SK-N-SH treated with all-trans-retinoic acid at 6 μM for 48 hours (cell line): ENCODE measurements around the gene PLCE1.
"Not testable (repeated sequence)": the region's sequence is repeated elsewhere in the genome, so short reads cannot be mapped to it uniquely, and the experiment has no call there.

Source experiments
- ATAC-seq: fragments of 200-7000 bp; cut with Tn5 transposase; 3 replicates; pipeline ENCODE4 v1.9.1; 2020; ENCODE audit warnings: mild to moderate bottlenecking, moderate library complexity
- ARNTL ChIP-seq: fragments of 450-650 bp; formaldehyde crosslinking; IDR thresholded peaks from 2 replicates; pipeline ENCODE4 v1.5.0; 2020; ENCODE audit warnings: low read depth, mild to moderate bottlenecking, moderate library complexity, borderline replicate concordance
- CSRNP3 ChIP-seq: fragments of 250-450 bp; sonication (Bioruptor Pico); IDR thresholded peaks from 2 replicates; pipeline ENCODE4 v1.5.1; 2021; ENCODE audit warnings: mild to moderate bottlenecking, moderate library complexity
- GLIS3 ChIP-seq: fragments of 250-450 bp; sonication (Bioruptor Pico); IDR thresholded peaks from 2 replicates; pipeline ENCODE4 v1.5.0; 2020; ENCODE audit warnings: mild to moderate bottlenecking, moderate library complexity
- ISL1 ChIP-seq: fragments of 250-450 bp; sonication (Bioruptor Pico); IDR thresholded peaks from 2 replicates; pipeline ENCODE4 v2.1.2; 2022; ENCODE audit warnings: mild to moderate bottlenecking, moderate library complexity
- PATZ1 ChIP-seq: fragments of 250-450 bp; sonication (Bioruptor Pico); IDR thresholded peaks from 2 replicates; pipeline ENCODE4 v1.8.0; 2020; ENCODE audit warnings: mild to moderate bottlenecking, moderate library complexity, borderline replicate concordance
- POU6F1 ChIP-seq: fragments of 250-450 bp; sonication (Bioruptor Pico); IDR thresholded peaks from 2 replicates; pipeline ENCODE4 v1.8.0; 2021; ENCODE audit warnings: low read depth, mild to moderate bottlenecking, moderate library complexity, borderline replicate concordance
- PPARA ChIP-seq: fragments of 250-450 bp; sonication (Bioruptor Pico); IDR thresholded peaks from 2 replicates; pipeline ENCODE4 v1.5.0; 2020; ENCODE audit warnings: mild to moderate bottlenecking, borderline replicate concordance
- RARB ChIP-seq: fragments of 250-450 bp; sonication (Bioruptor Pico); IDR thresholded peaks from 2 replicates; pipeline ENCODE4 v1.8.0; 2021; ENCODE audit warnings: mild to moderate bottlenecking, moderate library complexity
- SNAI2 ChIP-seq: fragments of 250-450 bp; sonication (Bioruptor Pico); IDR thresholded peaks from 2 replicates; pipeline ENCODE4 v1.5.0; 2020; ENCODE audit warnings: mild to moderate bottlenecking, moderate library complexity
- TOX ChIP-seq: fragments of 250-450 bp; sonication (Bioruptor Pico); IDR thresholded peaks from 2 replicates; pipeline ENCODE4 v1.8.0; 2021; ENCODE audit warnings: mild to moderate bottlenecking, moderate library complexity, borderline replicate concordance
- ZFP3 ChIP-seq: fragments of 250-450 bp; sonication (Bioruptor Pico); IDR thresholded peaks from 2 replicates; pipeline ENCODE4 v1.5.0; 2020; ENCODE audit warnings: mild to moderate bottlenecking, moderate library complexity
- ZFP30 ChIP-seq: fragments of 450-650 bp; formaldehyde crosslinking; IDR thresholded peaks from 2 replicates; pipeline ENCODE4 v1.5.0; 2022; ENCODE audit warnings: mild to moderate bottlenecking, moderate library complexity
- ZNF8 ChIP-seq: fragments of 450-650 bp; formaldehyde crosslinking; IDR thresholded peaks from 2 replicates; pipeline ENCODE4 v1.5.0; 2020; ENCODE audit warnings: mild to moderate bottlenecking, moderate library complexity
- TF ChIP-seq, protein P1 (sequence below): fragments of 250-450 bp; sonication (Bioruptor Pico); IDR thresholded peaks from 2 replicates; pipeline ENCODE4 v1.5.0; 2020; ENCODE audit warnings: mild to moderate bottlenecking, moderate library complexity

Gene PLCE1

GRCh38 chr10:93967756-93968155, 26.0 kb upstream of the PLCE1 start (continued):
- TF ChIP-seq CSRNP3 (CRISPR knock-in tag) (no peak), ZFP30 (CRISPR knock-in tag) (no peak), RARB (CRISPR knock-in tag) (no peak), ZNF8 (CRISPR knock-in tag) (no peak), SNAI2 (CRISPR knock-in tag) (no peak)
- TF ChIP-seq, protein P1, sequence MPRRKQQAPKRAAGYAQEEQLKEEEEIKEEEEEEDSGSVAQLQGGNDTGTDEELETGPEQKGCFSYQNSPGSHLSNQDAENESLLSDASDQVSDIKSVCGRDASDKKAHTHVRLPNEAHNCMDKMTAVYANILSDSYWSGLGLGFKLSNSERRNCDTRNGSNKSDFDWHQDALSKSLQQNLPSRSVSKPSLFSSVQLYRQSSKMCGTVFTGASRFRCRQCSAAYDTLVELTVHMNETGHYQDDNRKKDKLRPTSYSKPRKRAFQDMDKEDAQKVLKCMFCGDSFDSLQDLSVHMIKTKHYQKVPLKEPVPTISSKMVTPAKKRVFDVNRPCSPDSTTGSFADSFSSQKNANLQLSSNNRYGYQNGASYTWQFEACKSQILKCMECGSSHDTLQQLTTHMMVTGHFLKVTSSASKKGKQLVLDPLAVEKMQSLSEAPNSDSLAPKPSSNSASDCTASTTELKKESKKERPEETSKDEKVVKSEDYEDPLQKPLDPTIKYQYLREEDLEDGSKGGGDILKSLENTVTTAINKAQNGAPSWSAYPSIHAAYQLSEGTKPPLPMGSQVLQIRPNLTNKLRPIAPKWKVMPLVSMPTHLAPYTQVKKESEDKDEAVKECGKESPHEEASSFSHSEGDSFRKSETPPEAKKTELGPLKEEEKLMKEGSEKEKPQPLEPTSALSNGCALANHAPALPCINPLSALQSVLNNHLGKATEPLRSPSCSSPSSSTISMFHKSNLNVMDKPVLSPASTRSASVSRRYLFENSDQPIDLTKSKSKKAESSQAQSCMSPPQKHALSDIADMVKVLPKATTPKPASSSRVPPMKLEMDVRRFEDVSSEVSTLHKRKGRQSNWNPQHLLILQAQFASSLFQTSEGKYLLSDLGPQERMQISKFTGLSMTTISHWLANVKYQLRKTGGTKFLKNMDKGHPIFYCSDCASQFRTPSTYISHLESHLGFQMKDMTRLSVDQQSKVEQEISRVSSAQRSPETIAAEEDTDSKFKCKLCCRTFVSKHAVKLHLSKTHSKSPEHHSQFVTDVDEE (CRISPR knock-in tag) = no peak
- TF ChIP-seq, all 23 proteins: peak for 0

- TF ChIP-seq TOX (CRISPR knock-in tag) = no peak
- no peak for TF ChIP-seq PATZ1
- TF ChIP-seq ARNTL (CRISPR knock-in tag) = no peak
- no peak for TF ChIP-seq ZFP3 (CRISPR knock-in tag)
- TF ChIP-seq, all 23 proteins: peak for 0
- no peak for ATAC-seq
Observed at GRCh38 chr10:93968540-93968945, 25.2 kb upstream of the PLCE1 start.

- not testable (repeated sequence) for ATAC-seq
Observed at GRCh38 chr10:93970433-93971010, 23.2 kb upstream of the PLCE1 start.

DNA sequence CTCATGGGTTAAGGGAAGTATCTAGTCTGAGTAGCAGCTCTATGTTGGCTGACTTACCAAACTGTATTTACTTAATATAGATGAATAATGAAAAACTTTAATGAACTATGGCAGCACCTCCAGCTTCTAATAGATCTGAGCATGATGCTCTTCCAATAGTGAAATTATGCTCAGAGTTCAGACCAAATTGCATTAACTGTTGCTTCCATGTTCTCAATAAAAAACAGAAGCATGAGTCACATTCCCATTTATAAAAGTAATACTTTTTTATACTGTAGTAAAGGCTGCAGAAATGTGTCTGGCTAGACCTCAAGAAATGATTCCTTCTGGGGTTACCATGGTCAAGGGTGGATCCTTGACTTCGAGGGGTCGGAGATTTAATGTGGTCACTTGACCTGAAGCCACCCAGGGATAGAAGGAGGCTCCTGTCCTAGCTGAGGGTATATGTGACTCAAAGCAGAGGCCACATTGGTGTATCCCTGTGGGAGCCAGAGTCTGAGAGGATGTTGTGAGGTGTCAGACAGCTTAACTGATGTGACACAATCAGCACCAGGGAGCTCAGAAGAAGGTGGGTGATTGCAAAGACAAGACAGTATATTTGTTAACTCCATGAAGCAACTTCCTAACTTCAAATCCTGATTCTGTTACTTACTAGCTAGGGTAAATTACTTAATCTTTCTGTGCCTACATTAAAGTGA, 19.8 kb upstream of the PLCE1 start:
- TF ChIP-seq ISL1 (0 out of 2 replicates have a peak, but pooled peaks have one; percentile 43), PATZ1 (no peak), ARNTL (CRISPR knock-in tag) (no peak)
- TF ChIP-seq, protein P1 (CRISPR knock-in tag) = no peak
- TF ChIP-seq, all 23 proteins: peak for 1
- peak; percentile 92 for ATAC-seq

GRCh38 chr10:93977442-93977841, 16.3 kb upstream of the PLCE1 start:
- no peak for ATAC-seq

More at GRCh38 chr10:93977442-93977841, 16.3 kb upstream of the PLCE1 start:
- TF ChIP-seq POU6F1 = no peak
- no peak for TF ChIP-seq GLIS3
- no peak for TF ChIP-seq ZNF8 (CRISPR knock-in tag)
- no peak for TF ChIP-seq TOX (CRISPR knock-in tag)
- TF ChIP-seq, protein P1 (CRISPR knock-in tag) = no peak
- TF ChIP-seq RARB (CRISPR knock-in tag) = no peak
- no peak for TF ChIP-seq PPARA (CRISPR knock-in tag)
